Measurements from ENCODE around the gene CDH23.

CDH23 gene

GRCh38 chr10:71696628-71697326, 300.1 kb downstream of the CDH23 start:
- no peak for DNase-seq

- no peak for DNase-seq
Measured at GRCh38 chr10:71697938-71698709, 301.4 kb downstream of the CDH23 start.

GRCh38 chr10:71698737-71699136, 302.0 kb downstream of the CDH23 start:
- no peak for DNase-seq

- no peak for DNase-seq
Measured at GRCh38 chr10:71700731-71701368, 304.1 kb downstream of the CDH23 start.

- no peak for DNase-seq
Measured at GRCh38 chr10:71701496-71702132, 304.9 kb downstream of the CDH23 start.

- no peak for DNase-seq
Measured at GRCh38 chr10:71703577-71703976, 306.9 kb downstream of the CDH23 start.

GRCh38 chr10:71704816-71705215, 308.1 kb downstream of the CDH23 start:
- no peak for DNase-seq

- no peak for DNase-seq
Measured at GRCh38 chr10:71705582-71705981, 308.9 kb downstream of the CDH23 start.

- no peak for DNase-seq
Measured at GRCh38 chr10:71706216-71707121, 309.7 kb downstream of the CDH23 start.

GRCh38 chr10:71707240-71707789, 310.6 kb downstream of the CDH23 start:
- DNase-seq = no peak

- DNase-seq = no peak
Measured at GRCh38 chr10:71708301-71708703, 311.6 kb downstream of the CDH23 start.

GRCh38 chr10:71708897-71709882, 312.5 kb downstream of the CDH23 start:
- no peak for DNase-seq

GRCh38 chr10:71710519-71710918, 313.8 kb downstream of the CDH23 start:
- no peak for DNase-seq

GRCh38 chr10:71711052-71711623, 314.4 kb downstream of the CDH23 start:
- DNase-seq = no peak

GRCh38 chr10:71712170-71712569, 315.4 kb downstream of the CDH23 start:
- DNase-seq = no peak

GRCh38 chr10:71712572-71713134, 315.9 kb downstream of the CDH23 start:
- DNase-seq = no peak

- no peak for DNase-seq
Measured at GRCh38 chr10:71713135-71714030, 316.7 kb downstream of the CDH23 start.

GRCh38 chr10:71714031-71714410, 317.3 kb downstream of the CDH23 start:
- DNase-seq = no peak

GRCh38 chr10:71714592-71714991, 317.9 kb downstream of the CDH23 start:
- DNase-seq = no peak

Measured in T1000 (cell line).